CD4-positive, alpha-beta T cell treated with Interleukin-17A for 4 hours (primary cell): ENCODE data around the gene NDUFB10.
"Not testable (repeated sequence)": the region's sequence is repeated elsewhere in the genome, so short reads cannot be mapped to it uniquely, and the experiment has no call there.

ENCODE experiments used
- DNase-seq: peaks from one replicate; pipeline ENCODE4 v3.0.0-alpha.2; 2020; ENCODE audit warnings: mixed read lengths

NDUFB10 gene

DNA sequence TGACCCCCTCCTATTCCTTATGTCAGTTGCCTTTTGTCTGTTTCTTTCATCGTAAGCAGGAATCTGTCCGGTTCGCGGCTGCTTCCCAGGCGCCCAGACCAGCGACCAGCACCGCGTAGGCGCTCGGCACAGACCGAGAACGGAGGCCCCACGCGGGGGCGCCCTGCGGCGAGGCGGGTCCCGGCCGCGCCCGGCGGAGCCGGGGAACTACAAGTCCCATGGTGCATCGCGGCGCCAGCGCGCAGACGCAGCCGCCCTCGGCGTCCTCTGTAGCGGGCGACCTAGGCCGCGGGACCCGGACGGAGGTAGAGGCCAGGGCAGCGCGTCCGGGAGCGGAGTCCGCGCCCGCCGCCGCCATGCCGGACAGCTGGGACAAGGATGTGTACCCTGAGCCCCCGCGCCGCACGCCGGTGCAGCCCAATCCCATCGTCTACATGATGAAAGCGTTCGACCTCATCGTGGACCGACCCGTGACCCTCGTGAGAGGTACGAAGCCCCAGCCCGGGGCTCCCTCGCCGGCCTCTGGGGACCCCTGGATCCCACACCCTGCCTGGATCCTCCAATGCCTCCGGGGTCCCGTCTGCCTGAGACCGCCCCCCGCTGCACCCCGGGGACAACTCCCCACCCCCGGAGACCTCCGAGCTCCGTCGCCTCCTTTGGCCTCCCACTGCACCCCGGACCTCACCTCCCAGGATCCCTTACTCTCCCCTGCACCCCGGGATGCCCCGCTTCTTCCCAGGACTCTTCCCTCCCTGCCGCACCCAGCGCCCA is at the start of gene NDUFB10:
Gene NDUFB10 (plus strand): TSS at position 270 of the 771 bp plus-strand sequence. CDS start 87 bp downstream, at position 357.
- DNase-seq, result peak; percentile 95

DNA sequence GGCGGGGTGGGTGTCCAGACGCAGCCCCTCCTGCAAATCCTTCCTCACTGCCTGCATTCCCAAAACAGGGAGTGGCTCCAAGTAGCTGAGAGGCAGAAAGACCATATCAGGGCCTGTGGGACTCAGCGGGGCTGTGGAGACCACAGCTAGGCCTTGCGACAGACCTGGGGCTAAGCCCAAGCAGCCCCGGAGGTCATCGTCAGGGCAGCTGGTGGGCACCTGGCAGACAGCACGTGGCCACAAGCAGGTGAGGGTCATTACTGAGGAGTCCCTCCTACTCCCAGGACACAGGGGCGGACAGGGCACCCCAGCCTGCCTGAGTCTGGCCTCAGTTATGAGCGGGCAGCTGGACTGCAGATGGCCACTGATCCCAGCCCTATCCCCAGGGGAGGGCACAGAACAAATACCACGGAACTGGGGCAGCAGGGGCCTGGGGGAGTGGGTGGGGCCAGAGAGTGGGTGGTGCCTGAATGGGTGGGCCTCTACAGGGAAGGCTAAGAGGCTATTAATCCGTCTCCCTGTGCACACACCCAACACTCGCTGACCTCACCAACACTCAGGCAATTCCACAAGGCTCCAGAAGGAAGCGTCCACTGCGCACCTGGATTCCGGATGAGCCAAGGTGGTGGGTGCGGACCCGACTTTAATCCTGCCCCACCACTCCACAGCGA is 49.6 kb upstream of the NDUFB10 start:
- DNase-seq, result no peak

DNA sequence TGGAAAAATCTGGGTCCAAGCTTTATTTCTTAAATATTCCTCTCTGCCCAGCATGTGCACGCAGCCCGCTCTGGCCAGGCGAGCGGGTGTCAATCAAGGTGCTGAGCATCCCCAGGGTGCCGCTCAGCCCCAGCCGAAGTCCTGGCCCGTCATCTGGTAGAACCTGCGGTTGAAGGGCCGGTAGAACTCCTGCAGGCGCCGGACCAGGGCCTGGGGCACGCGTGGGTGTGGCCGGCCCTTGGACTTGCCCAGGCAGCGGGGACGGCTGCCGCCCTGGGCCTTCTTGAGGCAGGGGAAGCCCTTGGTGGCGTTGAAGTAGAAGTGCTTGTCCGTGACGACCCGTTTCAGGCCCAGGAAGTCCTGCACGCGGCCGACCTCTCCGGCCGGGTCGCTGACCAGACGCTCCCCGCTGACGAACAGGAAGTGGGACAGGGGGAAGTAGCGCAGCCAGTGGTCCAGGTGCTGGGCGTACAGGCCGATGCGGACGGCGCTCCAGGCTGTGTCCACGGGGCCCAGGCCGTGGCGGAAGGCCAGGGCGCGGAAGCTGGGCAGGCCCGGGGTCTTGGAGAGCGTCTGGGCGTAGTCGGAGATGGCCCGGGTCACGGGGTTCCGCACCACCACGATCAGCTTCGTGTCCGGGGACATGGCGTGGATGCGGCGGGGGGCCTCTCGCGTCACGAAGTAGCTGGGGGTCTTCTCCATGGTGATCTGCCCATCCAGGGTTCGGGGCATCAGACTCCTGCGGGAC is 47.7 kb upstream of the NDUFB10 start:
- no peak for DNase-seq

DNA sequence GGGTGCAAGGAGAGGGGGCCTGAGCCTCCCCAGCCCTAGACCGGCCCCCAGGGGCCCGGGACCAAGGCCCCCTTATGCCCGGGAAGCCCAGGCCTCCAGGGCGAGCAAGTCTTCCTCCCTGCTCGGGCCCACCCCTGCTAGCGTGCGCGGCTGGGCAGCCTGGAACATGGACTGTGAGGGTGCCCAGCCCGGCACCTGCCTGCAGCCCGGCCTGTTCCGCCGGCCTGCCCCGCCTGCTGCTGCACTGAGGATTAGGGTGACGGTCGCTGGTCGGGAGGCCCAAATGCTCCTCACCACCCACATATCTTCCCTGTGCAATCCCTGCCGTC is 47.2 kb upstream of the NDUFB10 start:
- DNase-seq, result no peak

DNA sequence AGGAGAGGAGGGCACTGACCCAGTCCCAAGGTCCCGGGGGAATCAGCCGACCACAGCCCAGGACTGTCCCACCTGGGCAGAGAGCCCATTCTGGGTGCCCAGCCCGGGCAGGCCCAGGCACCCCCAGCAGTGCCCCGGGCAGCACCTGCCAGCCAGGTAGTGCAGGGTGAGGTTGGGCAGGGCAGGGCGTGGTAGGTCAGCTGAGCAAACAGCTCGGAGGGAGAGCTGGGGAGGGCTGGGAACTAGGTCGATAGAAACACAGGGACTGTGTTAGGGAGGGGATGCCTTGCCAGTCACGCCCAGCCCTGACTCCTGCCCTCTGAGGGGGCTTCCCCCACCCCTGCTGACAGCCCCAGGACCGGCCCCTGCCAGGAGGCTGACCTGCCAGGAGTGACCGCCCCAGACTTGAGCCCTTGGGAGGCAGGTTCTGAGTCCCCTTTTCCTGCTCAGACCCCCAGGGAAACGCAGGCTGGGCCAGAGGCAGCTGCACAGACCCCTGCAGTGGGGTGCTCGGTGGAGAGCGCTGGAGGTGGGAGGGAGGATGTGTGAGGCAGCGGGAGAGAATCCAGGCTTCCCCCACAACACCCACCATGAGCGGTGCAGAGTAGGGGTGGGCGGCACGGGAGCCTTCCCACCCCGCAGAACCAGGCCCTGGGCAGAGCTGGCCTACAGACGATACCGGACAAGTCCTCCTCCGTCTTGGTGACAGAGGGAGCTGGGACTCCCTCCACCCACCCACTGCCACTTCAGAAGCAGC is 45.8 kb upstream of the NDUFB10 start:
- DNase-seq, result no peak

DNA sequence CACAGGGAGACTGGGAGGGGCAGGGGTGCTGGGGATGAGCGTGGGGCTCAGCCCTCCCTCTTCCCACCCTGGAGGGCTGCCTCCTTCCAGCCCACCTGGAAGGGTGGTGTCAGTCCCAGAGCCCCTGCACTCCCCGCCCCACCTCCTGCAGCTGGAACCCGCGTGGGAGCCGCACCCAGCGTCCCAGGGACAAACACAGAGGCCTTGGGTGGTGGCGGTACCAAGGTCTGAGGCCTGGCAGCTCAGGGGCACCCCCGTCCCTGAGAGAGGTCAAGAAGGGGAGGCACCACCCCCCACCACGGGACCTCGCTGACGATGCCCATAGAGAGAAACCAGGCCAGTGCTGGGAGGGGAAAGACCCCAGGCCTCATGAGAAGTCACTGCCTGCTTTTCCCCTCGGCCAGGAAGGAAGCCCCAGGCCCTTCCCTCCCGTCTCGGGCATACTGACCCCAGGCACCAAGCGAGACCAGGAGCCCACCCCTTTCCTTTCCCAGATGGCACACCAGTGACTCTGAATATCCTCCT is 45.2 kb upstream of the NDUFB10 start:
- no peak for DNase-seq

DNA sequence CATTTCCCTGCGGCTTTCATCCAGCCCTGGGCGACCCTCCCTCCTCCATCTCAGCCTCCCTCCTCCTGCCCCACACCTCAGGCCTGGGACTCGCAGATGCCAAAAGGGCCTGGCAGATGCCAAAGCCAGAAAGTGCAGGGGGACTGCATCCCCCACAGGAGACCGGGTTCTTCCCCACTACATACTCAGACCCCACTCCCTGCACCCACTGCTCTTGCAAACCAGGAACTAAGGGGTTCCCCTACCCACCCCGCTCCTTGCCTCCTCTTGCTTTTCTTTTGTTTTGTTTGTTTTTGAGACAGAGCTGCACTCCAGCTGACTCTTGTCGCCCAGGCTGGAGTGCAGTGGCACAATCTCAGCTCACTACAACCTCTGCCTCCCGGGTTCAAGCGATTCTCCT is 44.4 kb upstream of the NDUFB10 start:
- no peak for DNase-seq

DNA sequence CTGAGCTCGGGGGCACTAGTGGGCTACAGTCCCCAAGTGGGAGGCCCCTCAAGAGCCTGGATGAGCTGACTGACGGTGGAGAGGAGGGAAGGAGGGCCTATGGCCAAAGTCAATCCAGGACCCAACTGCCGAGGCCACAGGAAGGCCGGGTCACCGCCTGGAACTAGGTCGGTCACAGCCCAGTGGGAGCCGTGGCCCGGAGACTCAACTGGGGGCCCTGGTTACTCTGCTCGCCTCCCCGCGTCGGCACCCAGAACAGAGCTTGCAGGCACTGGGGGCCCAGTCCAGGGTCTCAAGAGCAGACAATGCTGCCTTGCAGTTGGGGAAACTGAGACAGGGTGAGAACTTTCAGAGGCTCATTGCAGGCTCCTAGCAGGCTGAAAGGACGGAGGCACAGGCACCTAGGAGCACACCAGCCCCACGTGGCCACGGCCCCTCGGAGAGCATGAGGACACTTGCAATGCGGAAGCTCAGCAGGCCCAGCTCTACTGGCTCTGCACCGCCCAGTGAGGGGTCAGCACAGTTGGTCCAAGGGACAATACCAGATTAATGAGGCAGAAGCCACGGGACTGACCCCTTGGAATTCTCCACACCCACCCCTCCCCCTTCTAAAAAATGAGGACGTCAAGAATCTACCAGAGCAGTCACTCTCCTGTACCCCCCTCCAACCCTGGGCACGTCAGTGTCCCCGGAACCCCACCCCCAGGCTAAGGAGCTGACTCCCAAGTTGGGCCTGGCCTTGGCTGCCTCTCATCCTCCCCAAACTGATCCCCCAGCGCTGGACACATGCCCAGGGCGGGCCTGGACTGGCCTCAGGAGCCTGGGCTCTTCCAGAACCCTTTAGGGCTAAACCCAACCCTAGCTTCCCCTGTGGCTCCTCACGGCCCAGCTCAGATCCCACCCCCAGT is 43.4 kb upstream of the NDUFB10 start:
- no peak for DNase-seq

DNA sequence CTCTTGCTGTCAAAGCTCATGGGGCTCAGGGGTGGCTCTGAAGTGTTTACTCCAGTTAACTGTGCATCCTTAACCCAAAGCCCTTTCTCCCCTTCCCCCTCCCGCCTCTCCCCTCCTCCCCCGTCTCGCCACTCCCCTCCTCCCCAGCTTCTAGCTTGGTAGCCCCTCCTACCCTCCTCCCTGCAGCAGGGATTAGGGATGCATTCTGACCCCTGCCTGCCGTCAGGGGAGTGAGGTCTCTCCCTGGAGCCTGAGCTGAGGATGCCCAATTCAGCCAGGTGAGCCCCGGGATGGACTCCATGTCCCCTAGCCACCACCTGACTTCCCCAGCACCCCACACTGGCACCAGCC is 42.7 kb upstream of the NDUFB10 start:
- DNase-seq, result no peak

DNA sequence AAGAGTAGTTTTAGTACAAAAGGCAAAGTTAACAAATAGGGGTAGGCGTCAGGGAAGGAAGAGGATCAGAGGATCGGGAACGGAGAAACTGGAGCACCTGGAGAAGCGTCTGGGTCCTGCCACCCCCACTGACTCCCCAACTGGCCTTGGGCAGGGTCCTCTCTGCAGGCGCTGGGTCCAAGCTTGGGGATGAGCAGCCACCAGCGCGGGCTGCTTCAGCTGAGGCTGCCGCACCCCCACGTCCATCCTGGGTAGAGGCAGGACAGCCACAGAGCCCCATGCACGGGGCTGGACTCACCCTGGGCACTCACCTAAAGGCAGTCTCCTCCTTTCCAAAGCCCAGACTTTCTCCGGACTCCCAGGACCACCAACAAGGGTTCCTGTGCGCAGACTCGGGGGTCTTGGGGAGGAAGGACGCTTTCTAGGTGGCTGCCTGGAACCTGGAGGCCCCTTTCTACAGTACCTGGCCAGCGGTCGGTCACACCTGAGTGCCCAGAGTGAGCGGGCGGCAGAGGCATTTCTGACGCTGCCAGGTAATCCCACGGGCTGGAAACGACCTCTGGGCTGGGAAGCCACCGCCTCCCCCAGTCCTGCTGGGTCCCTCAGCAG is 42.2 kb upstream of the NDUFB10 start:
- no peak for DNase-seq

DNA sequence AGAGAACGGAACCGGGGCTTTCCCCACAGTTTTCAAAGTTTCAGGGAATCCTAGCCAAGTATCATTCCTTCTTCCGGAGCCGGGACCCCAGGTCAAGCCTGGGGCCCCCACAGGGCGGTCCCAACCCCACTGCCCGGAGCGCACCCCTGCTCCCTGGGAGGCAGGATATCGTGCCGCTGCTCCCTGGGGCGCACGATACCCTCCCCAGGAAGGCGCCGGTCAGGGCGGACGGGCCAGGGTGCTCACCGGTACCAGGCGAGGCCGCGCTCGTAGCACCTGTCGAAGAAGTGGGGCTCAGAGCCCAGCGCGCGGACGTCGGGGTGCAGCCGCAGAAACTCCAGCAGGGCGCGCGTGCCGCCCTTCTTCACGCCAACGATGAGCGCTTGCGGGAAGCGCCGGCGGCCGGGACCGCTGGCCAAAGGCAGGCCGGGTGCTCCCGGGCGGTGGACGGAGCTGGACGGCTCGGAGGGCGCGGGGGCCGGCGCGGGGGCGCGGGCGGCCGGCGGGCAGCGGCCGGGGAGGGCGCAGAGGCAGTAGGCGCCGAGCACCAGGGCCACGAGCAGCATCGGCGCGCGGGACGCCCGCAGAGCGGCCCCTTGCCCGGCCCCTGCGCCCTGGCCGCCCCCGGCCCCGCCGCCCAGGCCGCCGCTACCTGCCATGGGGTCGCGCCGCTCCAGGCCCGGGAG is 41.5 kb upstream of the NDUFB10 start:
- DNase-seq, result no peak

DNA sequence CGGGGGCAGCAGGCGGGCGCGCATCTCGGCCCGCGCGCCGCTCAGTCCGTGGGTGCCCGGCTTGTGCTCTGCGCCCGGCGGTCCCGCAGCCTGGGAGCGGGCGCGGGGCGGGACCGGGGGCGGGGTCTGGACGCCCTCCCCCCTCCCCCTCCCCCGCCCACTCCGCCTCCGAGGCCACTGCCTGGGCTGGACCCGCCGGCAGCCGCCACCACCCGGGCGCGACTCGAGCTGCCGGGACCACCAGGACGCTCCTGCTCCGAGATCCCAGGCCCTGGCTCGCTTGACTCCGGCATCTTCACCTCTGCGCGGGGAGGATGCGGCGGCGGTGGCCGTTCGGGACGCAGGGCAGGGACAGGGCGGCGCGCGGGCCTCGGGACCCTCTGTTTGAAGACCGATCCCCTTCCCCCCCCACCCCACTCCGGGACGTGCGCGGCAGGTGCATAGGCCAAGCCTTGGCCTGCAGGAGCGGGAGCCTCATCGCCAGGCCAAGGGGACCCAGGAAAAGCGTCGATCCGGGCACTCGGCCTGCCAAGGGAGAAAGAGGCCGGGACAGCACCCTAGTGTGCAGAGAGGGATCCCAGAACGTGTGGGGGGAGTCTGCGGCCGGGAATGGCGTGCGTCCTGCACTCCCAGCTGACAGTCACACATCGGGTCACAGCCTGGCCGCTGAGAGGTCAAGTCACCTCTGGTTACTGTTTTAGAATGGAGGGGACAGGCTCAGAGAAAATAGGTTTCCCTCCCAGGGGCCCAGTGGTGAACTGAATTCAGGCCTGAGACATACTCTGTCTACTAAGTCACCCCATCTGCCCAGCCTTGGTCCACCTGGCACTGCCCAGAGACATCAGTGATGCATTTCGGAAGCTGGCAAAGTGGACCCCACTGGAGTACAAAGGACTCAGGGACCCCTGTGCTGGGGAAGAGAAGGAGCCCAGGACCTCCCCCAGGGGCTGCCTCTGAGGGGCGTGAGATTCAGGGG is 40.7 kb upstream of the NDUFB10 start, which contains the start of gene HS3ST6:
Gene HS3ST6 (minus strand): TSS at position 65 of the 976 bp plus-strand sequence. CDS start 92 bp downstream, outside the sequence.
- no peak for DNase-seq

DNA sequence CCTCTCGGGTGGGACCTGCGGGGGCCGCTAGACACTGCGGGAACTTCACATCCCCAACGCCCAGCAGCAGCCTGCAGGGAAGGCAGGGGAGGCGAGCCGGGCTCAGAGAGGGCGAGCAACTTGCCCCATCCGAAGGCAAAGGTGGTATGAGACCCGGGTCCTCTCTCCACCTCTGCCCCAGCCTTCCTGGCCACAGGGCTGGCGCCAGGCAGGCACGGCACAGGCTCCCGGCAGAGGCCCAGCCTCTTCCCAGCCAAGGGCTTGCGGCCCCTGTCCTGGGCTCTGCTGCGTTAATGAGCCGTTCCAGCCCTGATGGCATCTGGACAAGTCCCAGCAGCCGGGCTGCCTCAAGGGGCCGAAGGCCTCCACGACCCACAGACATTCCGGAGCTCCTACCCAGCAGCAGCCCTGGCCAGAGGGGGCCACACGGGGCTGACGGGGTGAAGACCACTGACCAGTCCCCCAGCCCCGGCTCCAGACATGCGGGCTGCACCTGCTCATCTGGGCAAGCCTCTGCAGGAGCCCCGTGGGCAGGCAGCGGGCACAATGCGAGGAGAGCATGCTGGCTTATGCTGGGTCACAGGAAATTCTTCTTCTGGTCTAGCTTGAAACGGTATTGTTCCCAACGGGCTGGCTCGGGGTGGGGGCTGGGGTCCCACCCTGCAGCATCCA is 39.9 kb upstream of the NDUFB10 start:
- DNase-seq, result no peak

DNA sequence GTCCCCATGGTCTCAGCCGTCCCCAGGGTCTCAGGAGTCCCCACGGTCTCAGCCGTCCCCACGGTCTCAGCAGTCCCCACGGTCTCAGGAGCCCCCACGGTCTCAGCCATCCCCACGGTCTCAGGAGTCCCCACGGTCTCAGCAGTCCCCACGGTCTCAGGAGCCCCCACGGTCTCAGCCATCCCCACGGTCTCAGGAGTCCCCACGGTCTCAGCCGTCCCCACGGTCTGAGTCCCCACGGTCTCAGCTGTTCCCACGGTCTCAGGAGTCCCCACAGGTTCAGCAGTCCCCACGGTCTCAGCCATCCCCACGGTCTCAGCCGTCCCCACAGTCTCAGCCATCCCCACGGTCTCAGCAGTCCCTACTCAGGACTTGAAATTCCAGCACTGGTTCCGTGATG is 39.2 kb upstream of the NDUFB10 start:
- DNase-seq, result not testable (repeated sequence)

DNA sequence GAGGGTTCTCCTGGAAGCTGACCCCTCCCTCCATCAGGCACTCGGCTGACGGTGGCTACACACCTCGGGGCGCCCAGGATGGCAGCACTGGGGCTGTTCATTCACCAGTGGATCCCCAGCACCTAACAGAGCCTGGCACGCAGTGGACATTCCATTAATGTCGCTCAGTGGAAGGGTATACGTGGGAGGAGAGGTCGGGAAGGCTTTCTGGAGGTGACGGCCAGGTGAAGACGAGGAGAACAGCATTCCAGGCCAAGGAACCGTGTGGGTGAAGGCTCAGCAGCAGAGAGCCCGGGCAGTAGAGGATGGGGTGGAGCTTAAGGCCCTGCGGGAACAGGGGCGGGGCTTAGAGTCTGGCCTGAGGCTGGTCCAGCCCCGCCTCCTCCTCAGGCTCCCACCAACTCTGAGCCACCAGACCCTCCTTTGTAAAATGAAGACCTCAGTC is 38.6 kb upstream of the NDUFB10 start:
- peak; percentile 22 for DNase-seq

DNA sequence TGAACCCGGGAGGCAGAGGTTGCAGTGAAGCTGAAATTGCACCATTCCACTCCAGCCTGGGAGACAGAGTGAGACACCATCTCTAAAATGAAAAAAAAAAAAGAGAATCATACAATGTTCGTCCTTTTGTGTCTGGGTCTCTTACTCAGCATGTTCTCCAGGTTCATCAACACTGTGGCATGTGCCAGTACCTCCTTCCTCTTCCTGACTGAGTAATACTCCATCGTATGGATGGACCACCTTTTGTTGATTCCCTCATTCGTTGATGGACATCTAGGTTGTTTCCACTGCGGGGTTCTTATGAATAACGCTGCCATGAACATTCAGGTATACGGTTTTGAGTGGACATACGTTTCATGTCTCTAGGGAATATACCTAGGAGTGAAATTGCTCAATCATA is 37.0 kb upstream of the NDUFB10 start:
- no peak for DNase-seq

DNA sequence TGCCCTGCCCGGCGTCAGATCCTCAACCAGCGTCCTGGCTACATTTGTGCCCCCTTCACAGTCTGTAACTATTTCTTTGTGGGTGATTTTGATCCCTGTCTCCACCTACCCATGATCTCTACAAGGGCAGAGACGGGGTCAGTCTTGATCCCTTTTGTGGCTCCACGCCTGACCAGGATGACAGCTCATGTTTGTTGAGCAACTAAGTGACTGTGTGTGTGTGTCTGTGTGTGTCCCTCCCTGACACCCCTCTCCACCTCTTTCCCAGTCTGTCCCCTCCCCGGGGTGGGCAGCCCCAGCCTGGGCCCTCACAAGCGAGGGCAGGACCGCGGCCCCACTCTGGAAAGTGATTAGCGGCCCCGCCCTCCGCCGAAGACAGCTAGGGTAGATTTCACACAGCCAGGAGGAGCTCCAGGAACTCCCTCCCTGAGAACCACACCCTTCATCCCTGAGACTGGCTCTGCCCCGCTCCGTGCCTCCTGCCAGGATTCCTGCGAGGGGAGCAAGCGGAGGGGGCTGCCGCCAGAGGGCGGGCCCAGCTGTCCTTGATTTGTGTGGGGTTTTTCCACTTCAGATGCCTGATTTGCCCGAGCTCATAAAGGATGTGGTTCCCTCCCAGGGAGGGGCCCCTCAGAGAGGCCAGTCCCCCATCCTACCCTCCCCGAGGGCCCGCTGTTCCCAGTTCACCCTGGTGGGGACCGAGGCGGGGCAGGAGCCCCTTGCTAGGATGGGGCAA is 35.9 kb upstream of the NDUFB10 start:
- peak; percentile 31 for DNase-seq

DNA sequence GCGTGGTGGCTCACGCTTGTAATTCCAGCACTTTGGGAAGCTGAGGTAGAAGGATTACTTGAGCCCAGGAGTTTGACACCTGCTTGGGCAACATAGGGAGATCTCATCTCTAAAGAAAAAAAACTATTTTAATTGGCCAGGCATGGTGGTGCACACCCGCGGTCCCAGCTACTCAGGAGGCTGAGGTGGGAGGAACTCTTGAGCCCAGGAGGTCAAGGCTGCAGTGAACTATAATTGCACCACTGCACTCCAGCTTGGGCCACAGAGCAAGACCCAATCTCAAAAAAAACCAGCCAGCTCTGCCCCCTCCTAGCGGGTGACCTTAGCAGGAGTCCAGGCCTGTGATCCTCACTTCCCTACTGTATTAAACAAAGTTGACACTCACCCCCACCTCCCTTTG is 35.2 kb upstream of the NDUFB10 start:
- no peak for DNase-seq
